GM19238 (cell line): ENCODE data around the gene NRCAM.
A peak's percentile ranks its signal among the peaks of the same experiment; 100 is the strongest.

Experiments used
- DNase-seq: peaks from one replicate; pipeline ENCODE4 v3.0.0; 2011; ENCODE audit warnings: low spot score; ENCODE audit not compliant: insufficient read length

NRCAM gene

GRCh38 chr7:108205311-108205710 is 250.9 kb downstream of the NRCAM start:
- DNase-seq = no peak

- DNase-seq = no peak
Observed at GRCh38 chr7:108204281-108204796, 251.9 kb downstream of the NRCAM start.

- no peak for DNase-seq
Observed at GRCh38 chr7:108203537-108203936, 252.7 kb downstream of the NRCAM start.

GRCh38 chr7:108202743-108203142 is 253.5 kb downstream of the NRCAM start:
- no peak for DNase-seq

GRCh38 chr7:108201766-108202165 is 254.5 kb downstream of the NRCAM start:
- DNase-seq = no peak

GRCh38 chr7:108200326-108200725 is 255.9 kb downstream of the NRCAM start:
- no peak for DNase-seq

- DNase-seq = no peak
Observed at GRCh38 chr7:108197371-108198091, 258.7 kb downstream of the NRCAM start.

- no peak for DNase-seq
Observed at GRCh38 chr7:108196004-108196403, 260.2 kb downstream of the NRCAM start.

GRCh38 chr7:108193594-108194498 is 262.4 kb downstream of the NRCAM start:
- no peak for DNase-seq

GRCh38 chr7:108190891-108191290 is 265.3 kb downstream of the NRCAM start:
- DNase-seq = no peak

- DNase-seq = peak; percentile 18
Observed at GRCh38 chr7:108189733-108190388, 266.4 kb downstream of the NRCAM start.

- DNase-seq = no peak
Observed at GRCh38 chr7:108188724-108189123, 267.5 kb downstream of the NRCAM start.

GRCh38 chr7:108181073-108181985 is 274.9 kb downstream of the NRCAM start:
- DNase-seq = no peak

- DNase-seq = no peak
Observed at GRCh38 chr7:108178398-108178797, 277.8 kb downstream of the NRCAM start.

GRCh38 chr7:108171164-108171563 is 285.1 kb downstream of the NRCAM start:
- DNase-seq = no peak

GRCh38 chr7:108170251-108170650 is 286.0 kb downstream of the NRCAM start:
- DNase-seq = no peak

- DNase-seq = no peak
Observed at GRCh38 chr7:108167460-108167859, 288.8 kb downstream of the NRCAM start.

GRCh38 chr7:108166687-108167086 is 289.5 kb downstream of the NRCAM start:
- DNase-seq = no peak

GRCh38 chr7:108165723-108166122 is 290.5 kb downstream of the NRCAM start:
- no peak for DNase-seq

- no peak for DNase-seq
Observed at GRCh38 chr7:108164946-108165345, 291.3 kb downstream of the NRCAM start.

- DNase-seq = no peak
Observed at GRCh38 chr7:108164342-108164741, 291.9 kb downstream of the NRCAM start.
